Trophoblast cell (in vitro differentiated cells and primary cell): ENCODE data around the gene DLG2.

Experiments used
- DNase-seq, 2 donors: peaks; one replicate each; pipeline ENCODE4 v3.0.0-alpha.2; 2016
- H2AFZ ChIP-seq: 2 replicates; pipeline ENCODE4 v1.6.1; 2013; ENCODE audit warnings: low read length, moderate library complexity, mild to moderate bottlenecking; ENCODE audit not compliant: insufficient read depth, poor library complexity
- H2AK5ac ChIP-seq: 2 replicates; pipeline ENCODE4 v1.6.1; 2013; ENCODE audit warnings: mild to moderate bottlenecking, low read length
- H2BK120ac ChIP-seq: 2 replicates; pipeline ENCODE4 v1.6.1; 2013; ENCODE audit warnings: low read length, mild to moderate bottlenecking, moderate library complexity; ENCODE audit not compliant: insufficient read depth, poor library complexity
- H2BK12ac ChIP-seq: 2 replicates; pipeline ENCODE4 v1.6.1; 2013; ENCODE audit warnings: mild to moderate bottlenecking, low read length, moderate library complexity
- H2BK5ac ChIP-seq: 2 replicates; pipeline ENCODE4 v1.6.1; 2013; ENCODE audit warnings: low read length, low read depth, moderate library complexity, mild to moderate bottlenecking; ENCODE audit not compliant: poor library complexity
- H3K14ac ChIP-seq: 2 replicates; pipeline ENCODE4 v1.6.1; 2013; ENCODE audit warnings: mild to moderate bottlenecking, low read length
- H3K18ac ChIP-seq: 2 replicates; pipeline ENCODE4 v1.6.1; 2013; ENCODE audit warnings: mild to moderate bottlenecking, low read length
- H3K23ac ChIP-seq: 2 replicates; pipeline ENCODE4 v1.6.1; 2013; ENCODE audit warnings: low read length
- H3K27ac ChIP-seq: 2 replicates; pipeline ENCODE4 v1.5.1; 2013; ENCODE audit warnings: low read depth, mild to moderate bottlenecking, inconsistent platforms, low read length, moderate library complexity
- H3K27me3 ChIP-seq: 2 replicates; pipeline ENCODE4 v1.6.1; 2013; ENCODE audit warnings: inconsistent platforms, mild to moderate bottlenecking, low read length, moderate library complexity; ENCODE audit not compliant: insufficient read depth
- H3K36me3 ChIP-seq, 2 experiments: 1 replicate in 1 of 2; 2 replicates in 1 of 2; pipeline ENCODE4 v1.6.1; 2013; ENCODE audit warnings: low read length in 2 of 2, mild to moderate bottlenecking in 2 of 2, moderate library complexity in 1 of 2; ENCODE audit not compliant: insufficient read depth in 2 of 2, control insufficient read depth in 1 of 2
- H3K4ac ChIP-seq: 2 replicates; pipeline ENCODE4 v1.6.1; 2013; ENCODE audit warnings: low read depth, mild to moderate bottlenecking, low read length, moderate library complexity
- H3K4me1 ChIP-seq, 2 experiments: 1 replicate in 1 of 2; 2 replicates in 1 of 2; pipeline ENCODE4 v1.6.1; 2013; ENCODE audit warnings: low read length in 2 of 2, mild to moderate bottlenecking in 2 of 2, moderate library complexity in 1 of 2; ENCODE audit not compliant: insufficient read depth in 2 of 2, control insufficient read depth in 1 of 2
- H3K4me2 ChIP-seq: 2 replicates; pipeline ENCODE4 v1.6.1; 2013; ENCODE audit warnings: inconsistent platforms, mild to moderate bottlenecking, low read length, moderate library complexity
- H3K4me3 ChIP-seq: 2 replicates; pipeline ENCODE4 v1.5.1; 2013; ENCODE audit warnings: mild to moderate bottlenecking, low read depth, low read length, inconsistent platforms
- H3K79me1 ChIP-seq: one replicate; pipeline ENCODE4 v1.6.1; 2013; ENCODE audit warnings: low read length
- H3K79me2 ChIP-seq: 2 replicates; pipeline ENCODE4 v1.6.1; 2013; ENCODE audit warnings: low read length, mild to moderate bottlenecking; ENCODE audit not compliant: control insufficient read depth, insufficient read depth, poor library complexity
- H3K9ac ChIP-seq: 2 replicates; pipeline ENCODE4 v1.6.1; 2013; ENCODE audit warnings: mild to moderate bottlenecking, low read length
- H3K9me3 ChIP-seq: 2 replicates; pipeline ENCODE4 v1.6.1; 2013; ENCODE audit warnings: low read depth, mild to moderate bottlenecking, control low read depth, inconsistent platforms, low read length; ENCODE audit not compliant: insufficient read depth
- H4K12ac ChIP-seq: 2 replicates; pipeline ENCODE4 v1.6.1; 2013; ENCODE audit warnings: low read depth, mild to moderate bottlenecking, low read length, moderate library complexity
- H4K8ac ChIP-seq: 2 replicates; pipeline ENCODE4 v1.6.1; 2013; ENCODE audit warnings: low read depth, mild to moderate bottlenecking, low read length, moderate library complexity
- H4K91ac ChIP-seq: one replicate; pipeline ENCODE4 v1.6.1; 2013; ENCODE audit warnings: low read depth, mild to moderate bottlenecking, low read length, moderate library complexity
- WGBS: extraction: QIAGEN DNeasy Blood & Tissue Kit; methylation state at CpG from one replicate; pipeline ENCODE4 v1.1.7; 2013; ENCODE audit warnings: missing lambda C conversion rate; ENCODE audit not compliant: insufficient read length, insufficient coverage; ENCODE audit errors: extremely low coverage; 5-methylcytosine and 5-hydroxymethylcytosine counted together

Gene DLG2

GRCh38 chr11:85628771-85629341 lies 1.7 kb upstream of the DLG2 start:
- Histone ChIP-seq H2BK120ac (no peak overlapping the region), H3K36me3 (peaks cover 2 to 4% of the 10 kb centered on the region in 2 experiments), H3K79me1 (peaks cover 7% of the 10 kb centered on the region), H3K18ac (no peak overlapping the region), H3K4me2 (peak overlapping the region; percentile 90), H3K27ac (no peak overlapping the region), H3K9ac (peak overlapping the region; percentile 81), H3K14ac (peak overlapping the region; percentile 8), H4K12ac (peak overlapping the region; percentile 0), H4K91ac (no peak overlapping the region), H3K9me3 (no peaks in the 10 kb centered on the region), H3K4ac (peak overlapping the region; percentile 43), H2AK5ac (no peak overlapping the region), H3K23ac (no peak overlapping the region), H2AFZ (peak overlapping the region; percentile 14), H4K8ac (peak overlapping the region; percentile 56), H2BK5ac (peak overlapping the region; percentile 42), H3K4me3 (peak overlapping the region; percentile 79), H3K4me1 (peaks cover 0 to 4% of the 10 kb centered on the region in 2 experiments), H2BK12ac (no peak overlapping the region), H3K79me2 (peaks cover 2% of the 10 kb centered on the region), H3K27me3 (no peaks in the 10 kb centered on the region)
- no CpG with 5 or more reads among the region's 13 CpGs for WGBS
- DNase-seq = no peak

- no peak within 1 kb of the TSS for H2AK5ac ChIP-seq
- no CpG with 5 or more reads among the region's 41 CpGs for WGBS
- H2BK12ac ChIP-seq = no peak within 1 kb of the TSS
- no peaks in the 10 kb centered on the region for H3K27me3 ChIP-seq
- peak within 1 kb of the TSS; percentile 93 for H3K4me2 ChIP-seq
- peaks cover 0 to 4% of the 10 kb centered on the region in 2 experiments for H3K4me1 ChIP-seq
- peak within 1 kb of the TSS; percentile 99 for H2AFZ ChIP-seq
- peak within 1 kb of the TSS; percentile 74 for H3K14ac ChIP-seq
- peaks cover 2 to 4% of the 10 kb centered on the region in 2 experiments for H3K36me3 ChIP-seq
- H3K9ac ChIP-seq = peak within 1 kb of the TSS; percentile 81
- H3K4ac ChIP-seq = peak within 1 kb of the TSS; percentile 43
- H3K18ac ChIP-seq = peak within 1 kb of the TSS; percentile 81
- H3K79me1 ChIP-seq = peaks cover 7% of the 10 kb centered on the region
- H3K23ac ChIP-seq = no peak within 1 kb of the TSS
- peak within 1 kb of the TSS; percentile 52 for H2BK120ac ChIP-seq
- H4K12ac ChIP-seq = peak within 1 kb of the TSS; percentile 61
- H3K27ac ChIP-seq = peak within 1 kb of the TSS; percentile 37
- DNase-seq = peak; percentile 99
- H2BK5ac ChIP-seq = peak within 1 kb of the TSS; percentile 42
- H3K4me3 ChIP-seq = peak within 1 kb of the TSS; percentile 79
- H4K8ac ChIP-seq = peak within 1 kb of the TSS; percentile 73
- peak within 1 kb of the TSS; percentile 74 for H4K91ac ChIP-seq
- peaks cover 2% of the 10 kb centered on the region for H3K79me2 ChIP-seq
- H3K9me3 ChIP-seq = no peaks in the 10 kb centered on the region
Measured at GRCh38 chr11:85627998-85628770, 1.0 kb upstream of the DLG2 start, which contains the start of gene TMEM126B. TSS of gene TMEM126B (plus strand) at chr11:85628593. CDS start at chr11:85628608, 15 bp downstream.

GRCh38 chr11:85626496-85626895 lies 648 bp downstream of the DLG2 start:
- Histone ChIP-seq H3K4me1 (peaks cover 0 to 4% of the 10 kb centered on the region in 2 experiments), H3K79me1 (peaks cover 7% of the 10 kb centered on the region), H3K79me2 (peaks cover 2% of the 10 kb centered on the region), H4K91ac (no peak overlapping the region), H4K12ac (no peak overlapping the region), H3K36me3 (peaks cover 2 to 4% of the 10 kb centered on the region in 2 experiments), H2AFZ (no peak overlapping the region), H3K27ac (no peak overlapping the region), H3K27me3 (no peaks in the 10 kb centered on the region), H3K18ac (no peak overlapping the region), H3K4ac (no peak overlapping the region), H2BK12ac (no peak overlapping the region), H2BK5ac (no peak overlapping the region), H2BK120ac (no peak overlapping the region), H3K9ac (no peak overlapping the region), H3K4me3 (no peak overlapping the region), H3K14ac (no peak overlapping the region), H3K9me3 (no peaks in the 10 kb centered on the region), H2AK5ac (no peak overlapping the region), H4K8ac (no peak overlapping the region), H3K4me2 (no peak overlapping the region), H3K23ac (no peak overlapping the region)
- DNase-seq = no peak
- no CpG with 5 or more reads among the region's 2 CpGs for WGBS

GRCh38 chr11:85620256-85620655 lies 6.9 kb downstream of the DLG2 start:
- H4K91ac ChIP-seq = no peak overlapping the region
- no peak overlapping the region for H3K4me2 ChIP-seq
- H3K9ac ChIP-seq = no peak overlapping the region
- no peak overlapping the region for H4K8ac ChIP-seq
- no peaks in the 10 kb centered on the region for H3K27me3 ChIP-seq
- no peaks in the 10 kb centered on the region for H3K36me3 ChIP-seq
- H2BK12ac ChIP-seq = no peak overlapping the region
- H3K79me2 ChIP-seq = no peaks in the 10 kb centered on the region
- H2AFZ ChIP-seq = no peak overlapping the region
- H3K18ac ChIP-seq = no peak overlapping the region
- H2BK5ac ChIP-seq = no peak overlapping the region
- no peaks in the 10 kb centered on the region for H3K79me1 ChIP-seq
- H3K27ac ChIP-seq = no peak overlapping the region
- H3K14ac ChIP-seq = no peak overlapping the region
- no peak overlapping the region for H3K4me3 ChIP-seq
- WGBS = no CpG with 5 or more reads among the region's 3 CpGs
- DNase-seq = no peak
- H3K23ac ChIP-seq = no peak overlapping the region
- H4K12ac ChIP-seq = no peak overlapping the region
- H2AK5ac ChIP-seq = no peak overlapping the region
- H2BK120ac ChIP-seq = no peak overlapping the region
- H3K4ac ChIP-seq = no peak overlapping the region
- H3K9me3 ChIP-seq = no peaks in the 10 kb centered on the region
- H3K4me1 ChIP-seq = no peaks in the 10 kb centered on the region
